Measurements from ENCODE around the gene CD93.

Gene CD93

GRCh38 chr20:23096986-23097520, 10.9 kb upstream of the CD93 start:
- DNase-seq, result no peak

GRCh38 chr20:23096097-23096496, 10.0 kb upstream of the CD93 start:
- DNase-seq, result no peak

GRCh38 chr20:23095499-23095898, 9.4 kb upstream of the CD93 start:
- DNase-seq, result no peak

- DNase-seq, result no peak
Measured at GRCh38 chr20:23094927-23095326, 8.8 kb upstream of the CD93 start.

- no peak for DNase-seq
Measured at GRCh38 chr20:23094213-23094896, 8.2 kb upstream of the CD93 start.

GRCh38 chr20:23093613-23094012, 7.5 kb upstream of the CD93 start:
- DNase-seq, result no peak

- no peak for DNase-seq
Measured at GRCh38 chr20:23092861-23093495, 6.9 kb upstream of the CD93 start.

GRCh38 chr20:23092384-23092756, 6.2 kb upstream of the CD93 start:
- DNase-seq, result no peak

- DNase-seq, result no peak
Measured at GRCh38 chr20:23091721-23092383, 5.7 kb upstream of the CD93 start.

GRCh38 chr20:23090878-23091277, 4.8 kb upstream of the CD93 start:
- DNase-seq, result no peak

GRCh38 chr20:23090147-23090546, 4.0 kb upstream of the CD93 start:
- DNase-seq, result no peak

- DNase-seq, result no peak
Measured at GRCh38 chr20:23088866-23089265, 2.7 kb upstream of the CD93 start.

GRCh38 chr20:23087587-23088251, 1.6 kb upstream of the CD93 start:
- DNase-seq, result no peak

- no peak for DNase-seq
Measured at GRCh38 chr20:23086931-23087411, 847 bp upstream of the CD93 start.

GRCh38 chr20:23085436-23086055, 578 bp downstream of the CD93 start:
- DNase-seq, result no peak

- DNase-seq, result no peak
Measured at GRCh38 chr20:23084845-23085365, 1.2 kb downstream of the CD93 start.

GRCh38 chr20:23084282-23084844, 1.8 kb downstream of the CD93 start:
- DNase-seq, result no peak

- no peak for DNase-seq
Measured at GRCh38 chr20:23083553-23084220, 2.4 kb downstream of the CD93 start.

GRCh38 chr20:23082846-23083552, 3.1 kb downstream of the CD93 start:
- no peak for DNase-seq

- no peak for DNase-seq
Measured at GRCh38 chr20:23081263-23081819, 4.8 kb downstream of the CD93 start.

- DNase-seq, result no peak
Measured at GRCh38 chr20:23080521-23080920, 5.6 kb downstream of the CD93 start.
